ENCODE data around the gene CCDC12.

Gene CCDC12

GRCh38 chr3:46907271-46907670 is 69.3 kb downstream of the CCDC12 start:
- no peaks in the 10 kb centered on the region for H3K9me3 Mint-ChIP-seq
- no peak overlapping the region for H3K4me3 Mint-ChIP-seq
- H3K4me1 Mint-ChIP-seq (ENCODE audit: low read depth in 2 of 2): peaks cover 4 to 5% of the 10 kb centered on the region in 2 donors
- no peak overlapping the region for H3K27ac Mint-ChIP-seq
- DNase-seq: no peak
- H3K27me3 Mint-ChIP-seq: no peaks in the 10 kb centered on the region
- H3K36me3 Mint-ChIP-seq (ENCODE audit: insufficient read depth): no peaks in the 10 kb centered on the region
- no peak for ATAC-seq (replicated peaks)

GRCh38 chr3:46906471-46907058 is 70.0 kb downstream of the CCDC12 start:
- DNase-seq (no peak), ATAC-seq (replicated peaks) (no peak)
- H3K36me3 Mint-ChIP-seq (ENCODE audit: insufficient read depth): no peaks in the 10 kb centered on the region
- H3K27ac Mint-ChIP-seq: no peak overlapping the region
- H3K4me1 Mint-ChIP-seq (ENCODE audit: low read depth in 2 of 2): peaks cover 4 to 5% of the 10 kb centered on the region in 2 donors
- H3K27me3 Mint-ChIP-seq: no peaks in the 10 kb centered on the region
- no peak overlapping the region for H3K4me3 Mint-ChIP-seq
- no peaks in the 10 kb centered on the region for H3K9me3 Mint-ChIP-seq

DNA sequence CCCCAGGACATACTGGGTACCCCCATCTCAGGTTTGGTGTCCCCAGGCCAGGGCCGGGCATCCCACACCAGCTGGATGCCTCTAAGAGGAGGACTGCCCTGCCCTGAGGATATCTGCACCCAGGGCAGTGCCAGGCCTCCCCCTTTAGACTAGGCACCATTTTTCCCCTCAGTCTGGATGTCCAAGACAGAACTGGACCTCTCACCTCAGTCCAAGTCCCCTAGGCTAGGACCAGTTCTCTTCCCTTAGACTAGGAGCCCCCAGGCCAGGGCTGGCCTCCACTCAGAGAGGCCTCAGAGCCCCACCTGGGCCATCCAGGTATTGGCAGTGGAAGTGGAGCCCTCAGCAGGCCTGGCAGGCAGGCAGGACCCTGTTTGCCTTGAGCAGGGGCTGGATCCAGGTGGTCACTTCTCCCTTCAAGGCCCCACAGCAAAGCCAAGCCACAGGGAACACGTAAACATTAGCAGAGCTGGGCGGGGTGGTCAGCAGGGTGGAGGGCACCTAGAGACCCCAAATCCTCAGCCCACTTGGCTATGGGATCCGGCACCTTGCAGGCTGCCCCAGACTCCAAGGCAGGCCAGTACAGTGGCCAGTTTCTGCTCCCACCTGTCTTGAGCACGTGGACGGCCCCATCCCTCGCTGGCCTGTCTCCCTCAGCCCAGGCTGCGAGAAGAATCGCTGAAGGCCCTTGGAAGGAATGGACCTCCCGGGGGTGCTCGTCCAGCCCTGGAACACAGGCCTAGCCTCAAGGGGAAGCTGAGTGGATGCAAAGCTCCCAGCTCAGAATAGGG is 70.7 kb downstream of the CCDC12 start:
- H3K27me3 Mint-ChIP-seq: no peaks in the 10 kb centered on the region
- peaks cover 4 to 5% of the 10 kb centered on the region in 2 donors for H3K4me1 Mint-ChIP-seq (ENCODE audit: low read depth in 2 of 2)
- ATAC-seq (replicated peaks) (no peak), DNase-seq (no peak)
- no peaks in the 10 kb centered on the region for H3K9me3 Mint-ChIP-seq
- no peak overlapping the region for H3K27ac Mint-ChIP-seq
- no peaks in the 10 kb centered on the region for H3K36me3 Mint-ChIP-seq (ENCODE audit: insufficient read depth)
- no peak overlapping the region for H3K4me3 Mint-ChIP-seq

DNA sequence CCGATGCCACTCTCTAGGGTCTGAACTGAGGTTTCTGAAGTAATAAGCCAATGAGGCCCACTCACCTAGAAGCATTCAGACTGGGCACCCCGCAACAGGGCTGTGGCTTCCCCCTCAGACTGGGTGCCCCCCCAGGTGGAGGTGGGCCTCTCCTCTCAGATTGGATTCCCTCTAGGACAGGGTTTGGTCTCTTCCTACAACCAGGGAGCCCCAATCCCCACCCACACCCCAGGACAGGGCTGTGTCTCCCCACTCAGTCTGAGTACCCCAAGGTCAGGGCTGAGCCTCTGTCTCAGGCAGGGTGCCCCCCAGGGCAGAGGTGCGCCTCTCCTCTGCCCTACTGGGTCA is 71.4 kb downstream of the CCDC12 start:
- DNase-seq (no peak), ATAC-seq (replicated peaks) (no peak)
- Mint-ChIP-seq H3K27ac (no peak overlapping the region), H3K9me3 (no peaks in the 10 kb centered on the region), H3K4me1 (ENCODE audit: low read depth in 2 of 2) (peaks cover 4 to 5% of the 10 kb centered on the region in 2 donors), H3K4me3 (no peak overlapping the region), H3K36me3 (ENCODE audit: insufficient read depth) (no peaks in the 10 kb centered on the region), H3K27me3 (peaks cover 0 to 5% of the 10 kb centered on the region in 2 donors)

DNA sequence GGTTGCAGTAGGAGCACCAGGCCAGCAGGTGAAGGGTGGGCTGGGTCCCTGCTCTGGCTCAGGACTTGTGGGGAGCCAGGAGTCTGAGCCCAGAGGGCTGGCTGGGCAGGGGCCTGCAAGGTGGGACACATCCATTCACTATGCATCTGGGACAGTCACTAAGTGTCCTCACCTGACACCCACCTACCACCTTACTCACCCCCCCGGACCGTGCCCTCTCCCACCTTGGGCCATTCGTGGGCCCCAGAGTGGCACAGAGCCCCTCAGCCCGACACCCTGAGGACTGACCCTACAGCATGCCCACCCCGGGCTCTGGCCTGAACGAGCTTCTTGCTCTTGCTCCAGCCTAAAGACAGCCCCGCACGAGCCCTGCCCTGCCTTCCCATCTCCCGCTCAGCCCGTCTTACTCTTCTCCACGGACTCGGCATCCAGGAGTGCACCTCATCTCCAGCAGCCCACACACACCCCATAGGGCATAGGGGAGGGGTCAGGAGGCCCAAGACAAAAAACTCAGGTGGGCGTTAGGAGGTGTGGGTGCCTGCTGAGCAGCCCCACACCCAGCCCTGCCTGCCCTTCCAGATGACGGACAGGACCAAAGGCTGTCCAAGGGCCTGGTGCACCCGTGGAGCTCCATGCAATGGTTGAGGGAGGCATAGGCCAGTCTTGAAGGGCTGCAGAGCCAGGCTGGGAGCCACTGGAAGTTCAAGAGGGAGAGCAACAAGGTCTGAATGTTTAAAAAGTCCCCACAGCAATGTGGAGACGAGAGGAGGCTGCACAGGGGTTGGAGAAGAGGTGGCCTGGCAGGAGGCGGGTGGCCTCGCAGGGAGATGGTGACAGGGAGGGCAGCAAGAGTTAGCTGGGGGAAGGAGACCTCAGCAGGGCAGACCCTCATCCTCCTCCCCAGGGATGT is 72.0 kb downstream of the CCDC12 start:
- no peaks in the 10 kb centered on the region for H3K36me3 Mint-ChIP-seq (ENCODE audit: insufficient read depth)
- no peaks in the 10 kb centered on the region for H3K9me3 Mint-ChIP-seq
- peaks cover 4% of the 10 kb centered on the region in 2 donors for H3K4me1 Mint-ChIP-seq (ENCODE audit: low read depth in 2 of 2)
- ATAC-seq (replicated peaks) (no peak), DNase-seq (no peak)
- peaks cover 0 to 7% of the 10 kb centered on the region in 2 donors for H3K27me3 Mint-ChIP-seq
- no peak overlapping the region for H3K27ac Mint-ChIP-seq
- no peak overlapping the region for H3K4me3 Mint-ChIP-seq

DNA sequence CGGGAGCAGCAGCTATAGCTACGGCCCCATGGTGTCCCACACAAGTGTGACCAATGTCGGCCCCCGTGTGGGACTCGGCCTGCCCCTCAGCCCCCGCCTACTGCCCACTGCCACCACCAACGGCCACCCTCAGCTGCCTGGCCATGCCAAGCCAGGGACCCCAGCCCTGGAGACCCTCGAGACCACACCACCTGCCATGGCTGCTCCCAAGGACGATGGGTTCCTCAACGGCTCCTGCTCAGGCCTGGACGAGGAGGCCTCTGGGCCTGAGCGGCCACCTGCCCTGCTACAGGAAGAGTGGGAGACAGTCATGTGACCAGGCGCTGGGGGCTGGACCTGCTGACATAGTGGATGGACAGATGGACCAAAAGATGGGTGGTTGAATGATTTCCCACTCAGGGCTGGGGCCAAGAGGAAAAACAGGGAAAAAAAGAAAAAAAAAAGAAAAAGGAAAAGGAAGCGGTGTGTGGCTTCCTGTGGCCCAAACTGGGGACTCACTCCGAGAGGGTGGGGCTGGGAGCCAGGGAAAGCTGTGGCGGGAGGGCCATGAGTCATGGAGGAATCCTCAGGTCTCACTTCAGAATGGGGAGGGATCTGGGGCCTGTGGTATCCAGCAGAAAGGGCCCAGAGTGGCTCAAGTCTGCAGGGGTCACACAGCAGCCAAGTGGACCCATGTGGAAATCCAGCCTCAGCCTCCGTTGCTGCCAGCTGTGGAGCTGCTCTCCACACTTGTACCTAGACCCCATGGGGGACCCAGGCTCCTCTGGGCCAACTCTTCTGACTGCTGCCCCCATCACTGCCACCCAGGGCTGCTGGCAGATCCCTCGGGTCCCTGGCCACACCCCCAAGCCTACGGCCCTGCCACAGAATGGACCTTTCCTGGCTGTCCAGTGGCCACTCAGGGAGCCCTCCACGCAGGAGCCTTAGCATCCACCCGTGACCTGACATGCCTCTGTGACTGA is 72.9 kb downstream of the CCDC12 start:
- no peak overlapping the region for H3K27ac Mint-ChIP-seq
- H3K4me1 Mint-ChIP-seq (ENCODE audit: low read depth in 2 of 2): peaks cover 0 to 2% of the 10 kb centered on the region in 2 donors
- ATAC-seq (replicated peaks): no peak
- DNase-seq: no peak
- H3K4me3 Mint-ChIP-seq: no peak overlapping the region
- H3K36me3 Mint-ChIP-seq (ENCODE audit: insufficient read depth): no peaks in the 10 kb centered on the region
- H3K9me3 Mint-ChIP-seq: no peaks in the 10 kb centered on the region
- H3K27me3 Mint-ChIP-seq: peaks cover 8 to 16% of the 10 kb centered on the region in 2 donors

GRCh38 chr3:46902188-46902631 is 74.3 kb downstream of the CCDC12 start:
- peaks cover 6% of the 10 kb centered on the region in 2 donors for H3K4me1 Mint-ChIP-seq (ENCODE audit: low read depth in 2 of 2)
- H3K27ac Mint-ChIP-seq: no peak overlapping the region
- H3K9me3 Mint-ChIP-seq: no peaks in the 10 kb centered on the region
- H3K36me3 Mint-ChIP-seq (ENCODE audit: insufficient read depth): no peaks in the 10 kb centered on the region
- no peak overlapping the region for H3K4me3 Mint-ChIP-seq
- no peak for ATAC-seq (replicated peaks)
- no peak for DNase-seq
- H3K27me3 Mint-ChIP-seq: peaks cover 17 to 27% of the 10 kb centered on the region in 2 donors

DNA sequence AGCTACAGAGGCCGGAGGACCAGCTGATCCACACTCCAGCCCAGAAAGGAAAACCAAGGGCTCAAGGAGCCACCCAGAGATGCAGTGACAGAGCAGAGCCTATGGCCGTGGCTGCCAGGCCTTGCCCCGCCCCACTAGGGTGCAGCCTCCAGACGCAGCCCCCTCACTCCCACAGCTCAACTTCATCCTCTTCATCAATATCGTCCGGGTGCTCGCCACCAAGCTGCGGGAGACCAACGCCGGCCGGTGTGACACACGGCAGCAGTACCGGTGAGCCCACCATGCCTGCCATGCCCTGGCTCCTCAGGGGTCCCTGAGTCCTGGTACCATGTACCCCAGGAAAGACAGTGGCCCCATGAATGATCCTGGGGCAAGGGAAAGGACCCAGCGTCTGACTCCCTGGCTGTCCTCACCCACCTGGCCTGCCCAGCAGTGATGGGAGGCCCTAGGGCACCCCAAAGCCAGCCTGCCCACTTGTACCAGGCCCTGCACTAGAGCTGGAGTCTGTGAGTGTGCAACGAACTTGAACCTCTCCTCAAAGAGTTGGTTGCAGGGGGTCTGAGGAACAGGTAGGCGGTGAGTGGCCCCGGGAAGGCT is 74.9 kb downstream of the CCDC12 start:
- peaks cover 17 to 30% of the 10 kb centered on the region in 2 donors for H3K27me3 Mint-ChIP-seq
- no peak overlapping the region for H3K4me3 Mint-ChIP-seq
- no peak overlapping the region for H3K27ac Mint-ChIP-seq
- H3K4me1 Mint-ChIP-seq (ENCODE audit: low read depth in 2 of 2): peaks cover 6% of the 10 kb centered on the region in 2 donors
- no peaks in the 10 kb centered on the region for H3K36me3 Mint-ChIP-seq (ENCODE audit: insufficient read depth)
- no peak for DNase-seq
- no peaks in the 10 kb centered on the region for H3K9me3 Mint-ChIP-seq
- no peak for ATAC-seq (replicated peaks)

GRCh38 chr3:46901061-46901460 is 75.5 kb downstream of the CCDC12 start:
- peaks cover 17 to 36% of the 10 kb centered on the region in 2 donors for H3K27me3 Mint-ChIP-seq
- ATAC-seq (replicated peaks) (no peak), DNase-seq (no peak)
- H3K36me3 Mint-ChIP-seq (ENCODE audit: insufficient read depth): no peaks in the 10 kb centered on the region
- peaks cover 6% of the 10 kb centered on the region in 2 donors for H3K4me1 Mint-ChIP-seq (ENCODE audit: low read depth in 2 of 2)
- H3K27ac Mint-ChIP-seq: no peak overlapping the region
- no peak overlapping the region for H3K4me3 Mint-ChIP-seq
- H3K9me3 Mint-ChIP-seq: no peaks in the 10 kb centered on the region

DNA sequence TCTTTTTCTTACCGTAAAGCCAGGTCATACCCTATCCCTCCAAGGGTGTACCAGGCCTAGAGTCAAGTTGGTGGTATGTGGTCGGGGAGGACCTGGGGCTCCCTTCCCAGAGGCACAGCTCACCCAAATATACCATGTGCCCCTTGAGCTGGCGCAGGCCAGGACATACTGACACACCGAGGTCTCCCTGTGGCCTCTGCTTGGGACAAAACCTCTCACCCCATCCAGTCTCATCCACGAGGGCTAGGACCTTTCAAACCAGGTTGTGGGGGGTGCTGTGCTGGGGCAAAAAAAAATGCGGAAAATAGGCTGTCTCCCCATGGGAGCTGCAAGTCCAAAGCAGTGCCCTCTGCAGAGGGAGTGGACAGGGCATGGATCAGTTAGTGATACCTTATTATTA is 76.2 kb downstream of the CCDC12 start:
- peaks cover 3% of the 10 kb centered on the region for H3K36me3 Mint-ChIP-seq (ENCODE audit: insufficient read depth)
- DNase-seq: no peak
- H3K27me3 Mint-ChIP-seq: peaks cover 17 to 42% of the 10 kb centered on the region in 2 donors
- no peak for ATAC-seq (replicated peaks)
- H3K9me3 Mint-ChIP-seq: no peaks in the 10 kb centered on the region
- H3K27ac Mint-ChIP-seq: no peak overlapping the region
- H3K4me1 Mint-ChIP-seq (ENCODE audit: low read depth in 2 of 2): peaks cover 6% of the 10 kb centered on the region in 2 donors
- no peak overlapping the region for H3K4me3 Mint-ChIP-seq

DNA sequence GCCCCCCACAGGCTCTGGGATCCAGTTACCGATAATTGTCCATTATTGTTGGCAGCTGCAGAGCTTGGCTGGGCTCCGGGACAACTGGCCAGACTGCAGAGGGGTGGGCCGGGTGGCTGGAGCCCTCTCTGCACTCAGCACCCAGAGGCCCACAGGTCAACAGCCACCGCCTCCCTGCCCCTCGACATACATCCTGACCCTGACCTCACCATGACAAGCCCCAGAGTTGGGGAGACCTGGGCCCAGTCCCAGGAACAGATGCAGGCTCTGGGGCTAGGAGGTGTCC is 76.6 kb downstream of the CCDC12 start:
- no peaks in the 10 kb centered on the region for H3K9me3 Mint-ChIP-seq
- peaks cover 6 to 9% of the 10 kb centered on the region in 2 donors for H3K4me1 Mint-ChIP-seq (ENCODE audit: low read depth in 2 of 2)
- peaks cover 17 to 46% of the 10 kb centered on the region in 2 donors for H3K27me3 Mint-ChIP-seq
- peaks cover 3% of the 10 kb centered on the region for H3K36me3 Mint-ChIP-seq (ENCODE audit: insufficient read depth)
- H3K4me3 Mint-ChIP-seq: no peak overlapping the region
- DNase-seq (no peak), ATAC-seq (replicated peaks) (no peak)
- no peak overlapping the region for H3K27ac Mint-ChIP-seq

- Mint-ChIP-seq H3K27me3 (peaks cover 17 to 52% of the 10 kb centered on the region in 2 donors), H3K4me3 (peak overlapping the region; percentile 38 to 51), H3K36me3 (ENCODE audit: insufficient read depth) (peaks cover 3% of the 10 kb centered on the region), H3K9me3 (no peaks in the 10 kb centered on the region), H3K4me1 (ENCODE audit: low read depth in 2 of 2) (peaks cover 6 to 9% of the 10 kb centered on the region in 2 donors), H3K27ac (no peak overlapping the region)
- no peak for DNase-seq
- ATAC-seq (replicated peaks): no peak
Measured at GRCh38 chr3:46899151-46900006, 77.2 kb downstream of the CCDC12 start.
